HG03558 (cell line): Measurements from ENCODE around the gene TATDN2.

Source experiments
- ATAC-seq: cut with Tn5 transposase; IDR thresholded peaks from one replicate; pipeline ENCODE4 v1.9.1; 2021; ENCODE audit warnings: moderate number of reproducible peaks; ENCODE audit not compliant: unreplicated experiment; ENCODE audit errors: extremely low read depth

TATDN2 gene

GRCh38 chr3:10248184-10248983, at the start of gene TATDN2:
TATDN2 (plus strand) TSS chr3:10248459; CDS start chr3:10249201, 742 bp downstream.
- ATAC-seq = peak; percentile 87

- peak; percentile 44 for ATAC-seq
Observed at GRCh38 chr3:10198761-10199649, 49.3 kb upstream of the TATDN2 start.

- ATAC-seq = no peak
Observed at GRCh38 chr3:10204921-10205320, 43.3 kb upstream of the TATDN2 start.

- ATAC-seq = no peak
Observed at GRCh38 chr3:10205451-10206165, 42.7 kb upstream of the TATDN2 start.

- no peak for ATAC-seq
Observed at GRCh38 chr3:10206166-10206511, 42.1 kb upstream of the TATDN2 start.

GRCh38 chr3:10213156-10213792, 35.0 kb upstream of the TATDN2 start:
- no peak for ATAC-seq

- ATAC-seq = no peak
Observed at GRCh38 chr3:10215578-10216368, 32.5 kb upstream of the TATDN2 start.

- no peak for ATAC-seq
Observed at GRCh38 chr3:10217359-10217758, 30.9 kb upstream of the TATDN2 start.

- no peak for ATAC-seq
Observed at GRCh38 chr3:10219737-10220136, 28.5 kb upstream of the TATDN2 start.

GRCh38 chr3:10223676-10224639, 24.3 kb upstream of the TATDN2 start:
- peak; percentile 67 for ATAC-seq

- ATAC-seq = no peak
Observed at GRCh38 chr3:10224794-10225665, 23.2 kb upstream of the TATDN2 start.

- no peak for ATAC-seq
Observed at GRCh38 chr3:10226293-10226692, 22.0 kb upstream of the TATDN2 start.

- ATAC-seq = no peak
Observed at GRCh38 chr3:10228248-10228950, 19.9 kb upstream of the TATDN2 start.

- ATAC-seq = no peak
Observed at GRCh38 chr3:10229576-10229975, 18.7 kb upstream of the TATDN2 start.

- ATAC-seq = no peak
Observed at GRCh38 chr3:10232137-10232536, 16.1 kb upstream of the TATDN2 start.

- ATAC-seq = no peak
Observed at GRCh38 chr3:10233988-10234387, 14.3 kb upstream of the TATDN2 start.
